Myocyte (in vitro differentiated cells): ENCODE measurements around the gene CTTN. TPM values are rescaled to one million over a fixed set of nuclear protein-coding genes. Genes with fewer than 3 reads are reported as not detected.

Experiments used
- DNase-seq: peaks from one replicate; pipeline ENCODE4 v3.0.0-alpha.2; 2012; ENCODE audit warnings: low read depth
- total RNA-seq: library from RNA; depleted of rRNA; stranded (reverse); fragments of >200 nt; gene quantifications from 2 replicates; pipeline ENCODE4 v1.2.3, GENCODE V29; 2014

CTTN gene
- total RNA-seq, 1 donor from 2014 or later: 201 TPM

DNA sequence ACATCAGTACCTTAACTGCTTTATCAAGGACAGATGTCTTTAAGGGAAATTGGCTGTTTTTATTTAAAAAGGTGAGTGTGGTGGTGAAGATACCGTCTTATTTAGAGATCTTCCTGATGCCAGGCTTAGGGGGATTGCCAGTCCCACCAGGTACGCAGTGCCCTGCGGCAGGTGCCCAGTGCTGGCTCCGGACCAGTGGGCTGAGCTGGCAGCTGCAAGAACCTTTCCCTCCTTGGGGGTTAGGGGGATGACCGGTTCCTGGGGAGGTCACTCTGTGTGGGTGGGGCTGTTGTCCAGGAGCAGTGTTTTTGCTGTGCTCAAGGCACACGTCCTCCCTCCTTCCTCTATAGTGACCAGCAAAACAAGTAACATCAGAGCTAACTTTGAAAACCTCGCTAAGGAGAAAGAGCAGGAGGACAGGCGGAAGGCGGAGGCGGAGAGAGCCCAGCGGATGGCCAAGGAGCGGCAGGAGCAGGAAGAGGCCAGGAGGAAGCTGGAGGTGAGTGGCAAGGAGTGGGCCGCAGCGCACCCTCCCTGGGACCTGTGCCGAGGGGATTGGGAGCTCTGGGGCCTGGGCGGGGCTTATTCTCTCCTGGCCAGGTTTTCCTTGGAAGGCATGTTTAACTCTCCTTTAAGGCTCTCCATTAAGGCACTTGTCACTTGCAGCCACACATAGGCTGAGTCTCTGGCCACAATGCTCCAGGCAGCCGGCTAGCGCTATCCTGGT lies 30.5 kb downstream of the CTTN start:
- no peak for DNase-seq

DNA sequence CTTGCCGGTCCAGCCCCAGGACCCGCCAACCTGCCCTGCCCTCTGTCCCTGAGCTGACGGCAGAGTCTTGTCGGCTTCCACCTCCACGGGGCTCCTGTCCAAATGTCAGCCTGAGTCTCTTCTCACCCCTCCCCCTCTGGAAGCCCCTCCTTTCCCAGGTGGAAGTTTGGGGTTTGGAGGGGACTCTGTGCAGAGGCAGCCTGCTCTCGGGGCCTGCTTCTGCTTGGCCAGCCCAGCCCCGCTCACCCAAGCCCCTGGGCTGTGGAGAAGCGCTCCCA lies 31.0 kb downstream of the CTTN start:
- DNase-seq: no peak

DNA sequence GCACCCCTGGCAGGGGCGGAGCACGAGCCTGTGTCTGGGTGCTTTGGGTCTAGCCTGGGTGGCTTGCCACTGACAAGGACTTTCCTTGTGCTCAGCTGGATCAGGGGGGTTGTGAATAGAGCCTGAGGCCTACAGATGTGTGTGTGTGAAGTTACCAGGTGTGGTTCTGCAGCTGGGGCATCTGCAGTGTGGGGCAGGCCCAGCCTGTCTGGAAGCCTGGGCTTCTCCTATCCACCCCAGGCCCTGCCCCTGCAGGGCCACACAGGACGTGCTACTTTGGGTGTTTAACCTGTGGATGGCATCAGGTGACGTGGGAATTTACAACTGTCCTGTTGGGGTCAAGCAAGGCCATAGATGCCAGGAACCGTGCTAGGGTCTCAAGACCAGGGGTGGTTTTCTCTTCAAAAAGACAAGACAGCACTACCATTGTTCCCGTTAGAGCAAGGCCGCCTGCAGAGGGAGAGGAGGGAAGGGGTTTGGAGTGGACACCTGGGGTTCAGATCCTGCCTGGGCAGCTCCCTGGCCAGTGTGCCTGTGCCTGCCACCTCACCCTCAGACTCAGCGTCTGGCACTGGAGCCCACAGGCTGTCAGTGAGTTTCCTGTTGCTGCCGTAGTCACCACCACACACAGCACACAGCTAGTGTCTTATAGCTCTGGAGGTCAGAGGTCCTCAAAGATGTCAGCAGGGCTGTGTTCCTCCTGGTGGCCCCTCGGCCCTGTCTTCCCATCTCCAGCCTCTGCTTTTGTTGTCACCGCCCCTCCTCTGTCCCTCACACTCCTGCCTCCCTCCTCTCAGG lies 31.6 kb downstream of the CTTN start:
- no peak for DNase-seq

DNA sequence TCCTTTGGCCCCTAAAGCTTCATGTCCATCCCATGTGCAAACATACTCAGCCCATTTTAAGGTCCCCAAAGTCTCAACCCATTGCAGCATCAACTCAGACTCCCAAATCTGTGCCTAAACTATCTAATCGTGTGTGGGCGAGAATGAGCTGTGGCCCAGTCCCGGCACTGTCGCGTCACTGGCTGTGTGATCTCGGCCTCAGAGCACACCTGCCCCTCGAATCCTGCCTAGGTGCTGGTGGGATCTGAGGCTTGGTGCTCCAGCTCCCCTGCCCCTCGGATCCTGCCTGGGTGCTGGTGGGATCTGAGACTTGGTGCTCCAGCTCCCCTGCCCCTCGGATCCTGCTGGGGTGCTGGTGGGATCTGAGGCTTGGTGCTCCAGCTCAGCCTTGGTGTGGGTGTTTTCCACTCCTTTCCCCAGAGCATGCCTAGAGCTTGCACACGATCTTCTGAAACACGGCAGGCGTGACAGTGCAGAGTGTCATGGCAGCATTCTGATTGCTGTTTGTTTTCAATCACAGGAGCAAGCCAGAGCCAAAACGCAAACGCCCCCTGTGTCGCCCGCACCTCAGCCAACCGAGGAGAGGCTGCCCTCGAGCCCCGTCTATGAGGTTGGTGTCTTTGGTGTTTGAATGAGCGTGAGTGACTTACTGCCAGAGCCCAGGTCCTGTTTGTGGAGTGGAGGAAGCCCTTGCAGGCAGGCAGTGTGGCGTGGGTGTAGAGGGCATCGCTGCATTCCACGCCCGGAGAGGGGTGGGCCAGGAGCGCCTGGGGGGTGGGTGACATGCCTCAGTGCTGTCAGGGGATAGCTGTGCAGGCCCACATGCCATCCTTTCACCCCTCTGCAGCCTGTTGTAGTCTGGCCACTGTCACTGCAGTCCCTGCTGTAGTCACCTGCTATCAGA lies 32.6 kb downstream of the CTTN start:
- no peak for DNase-seq

DNA sequence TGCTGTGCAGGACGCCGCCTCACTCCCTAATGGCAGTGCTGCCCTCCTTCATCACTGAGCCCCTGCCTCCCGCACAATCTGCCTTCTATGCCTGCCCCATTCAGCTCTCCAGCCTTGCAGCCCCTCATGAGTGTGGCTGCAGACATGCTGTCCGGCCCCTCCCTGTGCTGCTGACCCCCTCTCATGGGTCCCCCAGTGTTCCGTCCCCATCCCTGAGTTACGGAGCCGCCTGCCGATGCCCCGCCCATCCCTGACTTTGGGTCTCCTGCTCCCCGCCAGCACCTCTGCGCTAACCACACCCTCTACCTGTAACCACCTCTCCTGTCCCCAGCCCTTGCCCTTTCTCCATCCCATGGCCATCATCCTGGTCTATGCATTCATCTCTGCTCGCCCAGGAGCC lies 33.3 kb downstream of the CTTN start:
- no peak for DNase-seq

DNA sequence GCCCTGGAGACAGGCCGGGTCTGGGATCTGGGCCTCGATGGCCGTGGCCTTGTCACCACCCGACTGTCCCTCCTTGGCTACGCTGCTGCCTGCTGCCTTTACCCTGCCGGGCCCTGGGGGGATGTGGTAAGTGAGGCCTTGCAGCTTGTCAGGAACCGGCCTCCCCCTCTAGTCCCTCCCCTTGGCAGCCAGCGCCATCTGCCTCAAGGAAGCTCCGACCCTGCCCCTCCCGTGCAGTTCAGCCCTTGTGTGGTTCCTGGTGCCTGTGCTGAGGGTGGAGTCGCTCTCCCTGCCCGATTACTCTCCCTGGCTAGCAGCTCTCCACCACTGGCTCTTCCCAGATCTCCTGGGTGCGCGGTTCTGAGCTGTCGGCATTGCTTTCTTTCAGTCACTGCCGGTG lies 33.7 kb downstream of the CTTN start:
- DNase-seq: no peak

DNA sequence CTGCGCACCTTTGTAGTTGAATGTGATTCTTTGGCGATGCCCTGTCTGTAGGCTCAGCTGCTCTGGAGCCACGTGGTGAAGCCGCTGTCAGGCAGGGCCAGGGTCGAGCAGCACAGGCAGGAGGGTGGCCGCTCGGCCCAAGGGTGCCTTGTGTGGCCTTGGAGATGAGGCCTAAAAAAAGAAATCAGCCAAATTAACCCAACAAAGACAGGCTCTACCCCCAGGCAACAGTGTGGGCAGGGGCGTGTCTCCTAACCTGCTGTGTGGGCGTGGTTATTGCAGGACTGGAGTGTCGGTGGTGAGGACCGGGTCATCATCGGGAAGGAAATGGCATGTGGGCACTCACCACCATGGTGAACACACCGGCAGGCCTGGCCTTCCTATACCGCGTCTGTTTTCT lies 34.3 kb downstream of the CTTN start:
- no peak for DNase-seq

DNA sequence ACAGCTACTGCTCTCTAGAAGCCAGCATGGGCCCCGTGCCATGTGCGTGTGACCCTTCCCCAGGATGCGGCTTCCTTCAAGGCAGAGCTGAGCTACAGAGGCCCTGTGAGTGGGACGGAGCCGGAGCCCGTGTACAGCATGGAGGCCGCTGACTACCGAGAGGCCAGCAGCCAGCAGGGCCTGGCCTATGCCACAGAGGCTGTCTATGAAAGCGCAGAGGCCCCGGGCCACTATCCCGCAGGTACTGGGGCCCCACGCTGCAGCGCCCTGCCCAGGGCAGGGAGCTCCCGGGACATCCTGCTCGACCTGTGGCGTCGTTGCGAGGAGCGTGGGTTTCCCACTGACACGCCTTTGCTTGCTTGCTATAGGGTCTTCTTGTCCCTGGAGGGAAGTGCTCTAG lies 34.7 kb downstream of the CTTN start:
- DNase-seq: no peak

DNA sequence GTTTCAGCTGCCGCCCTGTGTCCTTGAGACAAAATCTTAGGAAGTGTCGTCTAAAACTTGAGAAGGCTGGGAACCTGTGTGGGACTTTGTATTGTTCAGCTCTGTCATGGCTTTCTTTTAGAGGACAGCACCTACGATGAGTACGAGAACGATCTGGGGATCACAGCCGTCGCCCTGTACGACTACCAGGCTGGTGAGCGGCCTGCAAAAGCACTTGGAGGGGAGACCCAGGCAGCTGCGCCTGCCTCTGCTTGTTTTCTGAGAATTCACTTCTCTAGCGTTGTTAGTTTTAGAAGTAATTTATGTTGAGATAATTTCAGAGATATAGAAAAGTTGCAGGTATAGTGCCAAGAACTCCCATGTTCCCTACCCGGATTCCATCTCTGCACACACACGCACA lies 35.2 kb downstream of the CTTN start:
- DNase-seq: no peak

DNA sequence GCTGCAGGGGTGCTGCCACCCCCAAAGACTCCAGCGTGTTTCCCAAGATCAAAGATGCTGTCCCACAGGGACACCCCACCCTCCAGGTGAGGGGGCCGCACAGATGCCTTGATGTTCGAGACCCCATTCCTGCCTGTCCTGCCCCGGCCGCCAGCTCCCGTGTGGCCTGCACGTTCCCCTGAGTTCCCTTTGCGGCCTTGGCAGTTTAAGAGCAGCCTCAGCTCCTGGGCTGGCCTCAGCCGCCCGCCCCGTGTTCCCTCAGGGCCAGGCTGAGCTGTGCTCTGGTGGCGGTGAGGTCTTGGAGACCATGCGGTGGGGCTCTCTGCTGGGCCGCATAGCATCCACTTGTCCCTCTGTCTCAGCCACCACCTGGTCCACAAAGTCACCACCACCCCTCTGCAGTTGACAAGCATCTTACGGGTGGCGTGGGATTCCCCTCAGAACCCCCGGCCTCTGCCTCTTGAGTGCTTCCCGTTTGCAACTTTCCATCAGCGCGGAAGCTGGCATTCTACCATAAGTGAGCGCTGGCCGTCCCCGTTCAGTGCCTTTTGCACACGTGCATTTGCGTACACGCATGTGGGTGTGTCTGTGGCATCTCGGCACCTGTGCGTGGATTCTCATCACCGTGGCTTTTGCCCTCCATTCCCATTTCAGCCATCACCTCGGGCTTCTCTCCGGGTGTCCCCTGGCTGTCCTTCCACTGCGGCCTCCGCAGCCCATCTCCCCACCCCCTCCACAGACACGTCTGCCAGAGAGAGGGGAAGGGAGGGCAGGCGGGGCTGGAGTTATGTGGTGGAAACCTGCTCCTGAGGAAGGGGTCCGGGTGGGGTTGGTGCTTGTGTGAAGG lies 35.9 kb downstream of the CTTN start:
- DNase-seq: no peak

DNA sequence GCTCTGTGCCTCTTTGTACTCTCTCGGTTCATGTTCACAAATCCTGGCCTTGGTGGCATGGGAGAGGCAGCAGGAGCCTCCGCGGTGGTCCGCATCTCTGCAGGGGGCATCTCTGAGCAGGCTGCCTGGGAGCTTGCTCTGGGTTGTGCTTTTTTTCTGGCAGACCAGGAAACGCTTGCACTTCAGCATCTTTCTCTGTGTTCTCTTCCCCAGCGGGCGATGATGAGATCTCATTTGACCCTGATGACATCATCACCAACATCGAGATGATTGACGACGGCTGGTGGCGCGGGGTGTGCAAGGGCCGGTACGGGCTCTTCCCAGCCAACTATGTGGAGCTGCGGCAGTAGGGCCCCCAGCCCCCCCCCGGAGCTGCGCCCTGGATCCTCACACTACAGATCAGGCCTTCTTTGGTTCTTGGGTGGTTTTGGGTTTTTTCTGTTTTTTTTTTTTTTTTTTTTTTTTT lies 36.5 kb downstream of the CTTN start:
- DNase-seq: peak; percentile 22

DNA sequence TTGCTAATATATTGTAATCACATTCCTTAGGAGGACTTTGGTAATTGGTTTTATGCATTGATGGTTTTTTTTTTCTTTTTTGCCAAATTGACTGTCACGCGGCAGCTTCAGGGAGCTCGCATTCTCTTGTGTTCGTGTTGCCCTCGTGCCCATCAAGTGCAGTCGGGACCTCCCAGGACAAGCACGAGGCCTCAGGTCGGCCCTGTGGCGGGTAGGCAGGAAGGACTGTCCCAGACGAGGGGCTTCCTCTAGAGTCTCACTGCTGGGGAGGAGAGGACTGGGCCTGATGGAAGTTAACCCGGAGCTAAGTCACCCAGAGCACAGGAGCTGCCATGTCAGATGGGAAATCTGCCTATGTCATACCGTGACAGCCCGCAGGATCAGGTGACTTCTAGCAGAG lies 37.0 kb downstream of the CTTN start:
- no peak for DNase-seq

DNA sequence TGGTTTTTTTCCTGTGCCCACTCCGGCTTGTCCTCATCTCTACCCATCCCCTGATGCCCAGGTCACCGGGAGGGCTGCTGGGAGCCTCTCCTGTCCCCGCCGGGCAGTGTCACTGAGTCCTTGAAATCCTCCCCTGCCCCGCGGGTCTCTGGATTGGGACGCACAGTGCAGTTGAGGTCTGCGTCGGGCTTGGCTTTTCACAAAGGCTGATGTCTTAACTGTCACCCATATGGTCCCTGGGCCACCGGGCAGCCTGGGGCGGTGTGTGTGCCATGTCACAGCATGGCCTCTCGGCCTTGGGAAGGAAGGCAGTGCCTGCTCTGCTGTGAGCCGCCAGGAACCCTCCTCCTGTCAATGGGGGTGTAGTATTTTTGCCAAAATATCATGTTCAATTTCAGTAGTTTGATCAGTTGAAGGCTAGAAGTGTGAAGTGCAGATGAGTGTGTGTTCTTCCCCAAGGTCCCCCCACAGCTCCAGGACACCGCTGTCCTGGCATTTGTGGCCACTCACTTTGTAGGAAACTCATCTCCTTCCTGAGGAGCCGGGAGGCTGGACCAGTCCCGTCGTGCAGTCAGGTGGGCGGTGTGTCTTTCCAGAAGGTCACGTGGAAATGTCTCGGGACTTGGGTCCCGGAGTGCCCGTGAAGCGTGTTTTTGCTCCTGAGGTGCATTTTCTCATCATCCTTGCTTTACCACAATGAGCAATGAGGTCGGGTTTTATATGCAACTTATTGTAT lies 37.6 kb downstream of the CTTN start:
- no peak for DNase-seq

DNA sequence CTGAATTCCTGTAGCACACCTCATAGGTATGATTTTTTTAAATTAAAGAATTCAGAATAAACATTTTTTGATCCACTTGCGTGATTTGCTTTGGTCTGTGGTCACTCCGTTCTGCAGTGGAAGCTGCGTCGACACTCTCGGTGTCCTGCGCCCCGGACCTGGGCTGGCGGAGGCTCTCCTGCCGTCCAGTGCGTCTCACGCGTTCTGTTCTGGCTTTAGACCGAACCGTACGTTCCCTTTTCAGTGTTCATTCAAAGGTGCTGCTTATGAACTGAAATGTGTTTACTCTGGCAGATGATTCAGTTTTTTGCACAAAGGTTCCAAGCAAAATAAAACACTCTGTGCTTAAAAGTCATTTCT lies 38.2 kb downstream of the CTTN start:
- DNase-seq: no peak

DNA sequence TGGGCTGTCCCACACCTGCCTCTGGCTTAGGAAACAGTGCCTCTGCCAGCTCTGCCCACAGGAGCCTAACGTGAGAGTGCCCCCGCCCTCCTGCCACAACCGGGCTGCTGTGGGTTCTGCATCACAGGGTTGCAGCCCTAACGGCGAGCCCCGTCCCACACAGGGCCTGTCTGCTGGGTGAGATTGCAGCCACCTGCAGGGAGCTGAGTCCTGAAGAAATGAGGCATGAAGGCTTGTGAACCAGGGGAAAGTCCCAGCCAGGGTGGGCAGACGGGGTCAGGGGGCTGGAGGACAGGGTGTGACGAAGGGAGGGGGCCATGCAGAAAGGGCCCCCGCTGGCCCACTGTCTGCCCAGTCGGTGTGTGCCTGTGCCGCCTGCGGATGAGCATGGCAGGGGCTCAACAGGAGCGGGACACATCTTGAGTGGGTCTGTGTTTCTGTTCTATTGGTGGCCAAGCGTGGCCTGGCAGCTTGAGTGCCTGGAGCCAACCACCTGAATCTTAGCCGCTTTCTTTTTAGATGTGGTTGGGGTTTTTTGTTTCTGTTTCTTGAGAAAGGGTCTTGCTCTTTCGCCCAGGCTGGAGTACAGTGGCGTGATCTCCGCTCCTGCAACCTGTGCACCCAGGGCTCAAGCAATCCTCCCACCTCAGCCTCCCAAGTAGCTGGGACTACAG lies 38.9 kb downstream of the CTTN start:
- no peak for DNase-seq

DNA sequence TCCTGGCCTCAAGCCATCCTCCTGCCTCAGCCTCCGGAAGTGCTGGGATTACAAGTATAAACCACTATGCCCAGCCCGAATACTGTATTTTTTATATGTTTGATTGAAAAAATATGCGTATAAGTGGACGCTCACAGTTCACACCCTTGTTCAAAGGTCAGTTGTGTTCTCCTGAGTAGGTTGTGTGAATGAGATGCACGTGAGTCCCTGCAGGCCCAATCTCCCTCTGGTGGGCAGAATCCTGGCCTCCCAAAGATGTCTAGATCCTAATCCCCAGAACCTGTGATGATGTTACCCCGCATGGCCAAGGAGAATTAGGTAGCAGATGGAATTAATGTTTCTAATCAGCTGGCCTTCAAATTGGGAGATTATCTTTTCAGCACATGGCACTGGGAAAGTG lies 41.9 kb downstream of the CTTN start:
- DNase-seq: no peak

DNA sequence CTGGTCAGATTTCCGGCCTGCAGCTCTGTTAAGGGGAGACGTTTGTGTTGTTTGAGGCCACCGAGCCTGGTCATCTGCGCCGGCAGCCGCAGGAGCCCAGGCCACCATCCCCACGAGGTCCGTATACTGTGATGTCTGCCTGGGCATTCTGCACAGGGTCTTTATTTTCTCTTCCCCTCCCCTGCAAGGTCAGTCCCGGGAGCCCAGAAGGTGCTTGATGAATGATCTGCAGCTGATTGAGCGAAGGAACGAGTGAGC lies 45.4 kb downstream of the CTTN start:
- no peak for DNase-seq

DNA sequence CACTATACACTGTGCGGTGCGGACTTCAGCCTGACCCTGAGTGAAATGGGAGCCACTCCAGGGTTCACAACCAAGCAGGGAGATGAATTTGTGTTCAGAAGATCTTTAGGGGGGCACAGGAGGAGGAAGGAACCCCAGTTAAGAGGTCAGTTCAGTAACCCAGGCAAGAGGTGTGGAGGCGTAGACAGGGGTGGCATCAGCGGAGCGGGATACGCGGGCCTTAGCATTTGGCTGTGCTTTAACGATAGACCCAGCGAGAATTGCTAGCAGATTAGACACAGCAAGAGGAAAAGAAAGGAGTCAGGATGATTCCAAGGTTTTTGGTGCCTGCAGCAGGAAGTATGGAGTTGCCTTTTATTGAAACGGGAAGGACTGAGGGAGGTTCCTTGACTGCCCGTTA lies 46.8 kb downstream of the CTTN start:
- no peak for DNase-seq

DNA sequence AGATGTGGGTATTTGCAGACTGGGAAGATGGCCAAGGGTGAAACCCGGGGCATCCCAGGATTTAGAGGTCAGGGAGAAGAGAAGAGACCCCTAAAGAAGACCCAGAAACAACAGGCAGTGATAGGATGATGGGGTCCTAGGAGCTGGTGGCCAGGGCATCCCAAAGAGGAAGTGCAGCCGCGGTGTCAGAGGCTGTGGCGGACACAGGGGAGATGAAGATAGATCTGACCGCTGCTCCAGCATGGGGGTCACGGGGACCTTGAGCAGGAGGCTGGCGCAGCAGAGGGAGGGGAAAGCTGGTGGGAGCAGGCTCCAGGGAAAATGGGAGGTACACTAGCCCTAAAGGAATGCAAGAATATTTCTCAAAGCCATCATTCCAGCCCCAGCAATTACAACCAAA lies 47.3 kb downstream of the CTTN start:
- DNase-seq: no peak

DNA sequence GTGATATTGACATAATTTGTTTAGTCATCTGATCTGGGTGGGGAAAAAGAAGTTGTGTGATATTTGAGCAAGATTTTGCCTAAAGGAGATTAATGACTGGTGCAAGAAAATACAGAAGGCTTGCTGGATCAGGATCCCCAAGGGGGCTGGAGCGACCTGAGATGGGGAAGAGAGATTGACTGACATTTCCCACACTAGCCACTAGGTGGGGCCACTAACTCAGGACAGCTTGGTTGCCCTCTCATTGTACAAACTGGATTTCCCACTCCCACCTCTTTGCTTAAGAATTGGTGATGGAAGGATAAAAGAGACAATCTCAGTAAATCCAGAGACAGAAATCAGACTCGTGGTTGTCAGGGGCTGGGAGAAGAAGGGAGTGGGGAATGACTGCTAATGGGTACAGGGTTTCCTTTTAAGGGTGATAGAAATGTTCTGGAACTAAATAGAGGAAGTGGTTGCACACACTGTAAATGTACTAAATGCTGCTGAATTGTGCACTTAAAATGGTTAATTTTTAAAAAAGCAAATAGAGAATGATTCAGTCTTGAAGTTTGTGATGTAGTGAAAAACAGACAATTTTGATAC lies 50.7 kb downstream of the CTTN start:
- no peak for DNase-seq
